GM23338 (cell line): Measurements from ENCODE around the gene CSTF1. TPM values are rescaled to one million over a fixed set of nuclear protein-coding genes. Genes with fewer than 3 reads are reported as not detected.

Experiments used
- ATAC-seq: fragments of 200-7000 bp; cut with Tn5 transposase; 3 replicates; pipeline ENCODE4 v1.9.1; 2020
- DNase-seq: peaks from one replicate; pipeline ENCODE4 v3.0.0-alpha.2; 2015; ENCODE audit warnings: low spot score
- H2AFZ ChIP-seq: fragments of 200-600 bp; sonication (generic); 2 replicates; pipeline ENCODE4 v1.8.0; 2016; ENCODE audit warnings: antibody characterized with exemption, mild to moderate bottlenecking, moderate library complexity
- H3F3A ChIP-seq: fragments of 200-600 bp; sonication (generic); replicated peaks from 2 replicates; pipeline ENCODE4 v1.8.0; 2017; ENCODE audit warnings: antibody characterized with exemption, mixed run types, low read depth
- H3K27ac ChIP-seq: fragments of 200-600 bp; sonication (generic); 2 replicates; pipeline ENCODE4 v1.6.1; 2016; ENCODE audit warnings: low read depth
- H3K27me3 ChIP-seq: fragments of 200-600 bp; sonication (generic); 2 replicates; pipeline ENCODE4 v1.8.0; 2016; ENCODE audit warnings: mild to moderate bottlenecking, mixed run types, moderate library complexity; ENCODE audit not compliant: insufficient read depth
- H3K36me3 ChIP-seq: fragments of 200-600 bp; sonication (generic); 2 replicates; pipeline ENCODE4 v1.8.0; 2016; ENCODE audit warnings: mild to moderate bottlenecking; ENCODE audit not compliant: insufficient read depth
- H3K4me1 ChIP-seq: fragments of 200-600 bp; sonication (generic); 2 replicates; pipeline ENCODE4 v1.8.0; 2016; ENCODE audit warnings: mild to moderate bottlenecking, moderate library complexity; ENCODE audit not compliant: insufficient read depth
- H3K4me2 ChIP-seq: fragments of 200-600 bp; sonication (generic); 2 replicates; pipeline ENCODE4 v1.7.1; 2017; ENCODE audit warnings: mixed run types
- H3K4me3 ChIP-seq: fragments of 200-600 bp; sonication (generic); 2 replicates; pipeline ENCODE4 v1.6.1; 2016; ENCODE audit warnings: mixed run types
- H3K79me2 ChIP-seq: fragments of 200-600 bp; sonication (generic); replicated peaks from 2 replicates; pipeline ENCODE4 v1.8.0; 2017; ENCODE audit warnings: mild to moderate bottlenecking; ENCODE audit not compliant: insufficient read depth
- H3K9me2 ChIP-seq: fragments of 200-600 bp; sonication (generic); 2 replicates; pipeline ENCODE4 v1.8.0; 2017; ENCODE audit not compliant: insufficient read depth
- H4K20me1 ChIP-seq: fragments of 200-600 bp; sonication (generic); replicated peaks from 2 replicates; pipeline ENCODE4 v1.8.0; 2017; ENCODE audit warnings: mild to moderate bottlenecking; ENCODE audit not compliant: insufficient read depth
- H3K27ac Mint-ChIP-seq: 2 replicates; pipeline ENCODE4 v1.8.0; 2020; ENCODE audit warnings: inconsistent platforms, mild to moderate bottlenecking, moderate library complexity, mixed read lengths
- H3K27me3 Mint-ChIP-seq: 3 replicates; pipeline ENCODE4 v1.8.0; 2022; ENCODE audit warnings: low read depth, mild to moderate bottlenecking, moderate library complexity, mixed read lengths, inconsistent platforms; ENCODE audit not compliant: insufficient read depth, poor library complexity
- H3K36me3 Mint-ChIP-seq: 3 replicates; pipeline ENCODE4 v1.8.0; 2021; ENCODE audit warnings: low read depth, mild to moderate bottlenecking, inconsistent platforms, moderate library complexity, mixed read lengths
- H3K4me1 Mint-ChIP-seq: 3 replicates; pipeline ENCODE4 v1.8.0; 2020; ENCODE audit warnings: mild to moderate bottlenecking, inconsistent platforms, mixed read lengths
- H3K4me3 Mint-ChIP-seq: 3 replicates; pipeline ENCODE4 v1.8.0; 2021; ENCODE audit warnings: moderate library complexity, mild to moderate bottlenecking, inconsistent platforms, mixed read lengths
- H3K9me3 Mint-ChIP-seq: 3 replicates; pipeline ENCODE4 v1.8.0; 2020; ENCODE audit warnings: moderate library complexity, mild to moderate bottlenecking, inconsistent platforms, mixed read lengths
- CTCF ChIP-seq, 2 experiments: fragments of 200-600 bp in 1 of 2; sonication (generic) in 1 of 2; conservative IDR thresholded peaks; 2 replicates each; pipeline versions ENCODE4 v1.5.1 to v1.6.1; 2016 to 2017; ENCODE audit warnings: antibody characterized with exemption in 2 of 2, low read depth in 2 of 2, mild to moderate bottlenecking in 2 of 2, moderate library complexity in 1 of 2
- ETS1 ChIP-seq: IDR thresholded peaks from 2 replicates; pipeline ENCODE4 v1.6.1; 2016; ENCODE audit warnings: antibody characterized with exemption
- EZH2 ChIP-seq: fragments of 200-600 bp; sonication (generic); IDR thresholded peaks from one replicate; pipeline ENCODE4 v1.8.0; 2017; ENCODE audit warnings: antibody characterized with exemption, mild to moderate bottlenecking, low read depth; ENCODE audit not compliant: unreplicated experiment
- EZH2phosphoT487 ChIP-seq: fragments of 200-600 bp; sonication (generic); IDR thresholded peaks from one replicate; pipeline ENCODE4 v1.8.1; 2018; ENCODE audit warnings: antibody characterized with exemption; ENCODE audit not compliant: unreplicated experiment
- JUNB ChIP-seq: IDR thresholded peaks from one replicate; pipeline ENCODE4 v1.6.1; 2016; ENCODE audit warnings: antibody characterized with exemption; ENCODE audit not compliant: unreplicated experiment
- POLR2AphosphoS5 ChIP-seq: IDR thresholded peaks from 2 replicates; pipeline ENCODE4 v1.6.1; 2016; ENCODE audit warnings: antibody characterized with exemption, low read depth
- STAT1 ChIP-seq: IDR thresholded peaks from one replicate; pipeline ENCODE4 v1.6.1; 2016; ENCODE audit warnings: antibody characterized with exemption; ENCODE audit not compliant: unreplicated experiment
- ZNF114 ChIP-seq: fragments of 250-450 bp; sonication (Bioruptor Pico); IDR thresholded peaks from 2 replicates; pipeline ENCODE4 v1.5.0; 2020; ENCODE audit warnings: mild to moderate bottlenecking, moderate library complexity
- ZNF462 ChIP-seq: fragments of 250-450 bp; sonication (Bioruptor Pico); IDR thresholded peaks from 2 replicates; pipeline ENCODE4 v1.5.0; 2020; ENCODE audit warnings: mild to moderate bottlenecking, moderate library complexity
- polyA plus RNA-seq: library from polyadenylated mRNA; unstranded; fragments of >200 nt; fragmentation: Nextera tagmentation; extraction: Ambion mirVana; gene quantifications from 2 replicates; pipeline ENCODE4 v1.2.1, GENCODE V29; 2016
- total RNA-seq: library from RNA; depleted of rRNA; stranded (reverse); fragments of >200 nt; shearing (Covaris generic); gene quantifications from 2 replicates; pipeline ENCODE4 v1.2.3, GENCODE V29; 2014

CSTF1 gene
- total and polyA plus RNA-seq, 2 experiments from 2014 or later = 21.5 to 62.3 TPM

- H3K27me3 Mint-ChIP-seq = peaks cover 5% of the 10 kb centered on the region
- Histone ChIP-seq H3K27me3 (no peaks in the 10 kb centered on the region), H3K4me3 (no peak overlapping the region), H3K27ac (no peak overlapping the region), H4K20me1 (peaks cover 26% of the 10 kb centered on the region), H2AFZ (no peak overlapping the region), H3K9me2 (no peaks in the 10 kb centered on the region), H3K4me1 (no peaks in the 10 kb centered on the region), H3F3A (no peaks in the 10 kb centered on the region), H3K4me2 (no peak overlapping the region), H3K79me2 (peaks cover 99% of the 10 kb centered on the region), H3K36me3 (peaks cover 88% of the 10 kb centered on the region)
- H3K27ac Mint-ChIP-seq = no peak overlapping the region; the same call in 1 of the 2 replicates
- H3K36me3 Mint-ChIP-seq = peaks cover 89% of the 10 kb centered on the region
- H3K9me3 Mint-ChIP-seq = no peaks in the 10 kb centered on the region
- TF ChIP-seq ETS1 (no peak), EZH2 (no peak), POLR2AphosphoS5 (no peak), CTCF (conservative IDR thresholded peaks at IDR 0.05; ENCODE audit: low read depth in 2 of 2) (no peak), JUNB (no peak)
- H3K4me3 Mint-ChIP-seq = no peak overlapping the region
- DNase-seq (no peak), ATAC-seq (no peak)
- H3K4me1 Mint-ChIP-seq = peaks cover 2% of the 10 kb centered on the region; the same call in 2 of the 3 replicates
Observed at GRCh38 chr20:56383334-56383733, 9.1 kb upstream of the CSTF1 start.

GRCh38 chr20:56385130-56385529, 7.3 kb upstream of the CSTF1 start:
- no peak for TF ChIP-seq EZH2phosphoT487
- no peak for TF ChIP-seq JUNB
- TF ChIP-seq STAT1 = no peak
- TF ChIP-seq ZNF114 = no peak
- TF ChIP-seq ZNF462 (CRISPR knock-in tag) = no peak
- peaks cover 35% of the 10 kb centered on the region for H4K20me1 ChIP-seq
- no peak overlapping the region for H2AFZ ChIP-seq
- peaks cover 99% of the 10 kb centered on the region for H3K79me2 ChIP-seq
- ATAC-seq (no peak), DNase-seq (no peak)
- H3K27me3 ChIP-seq = no peaks in the 10 kb centered on the region
- H3K36me3 ChIP-seq = peaks cover 79% of the 10 kb centered on the region
- Mint-ChIP-seq H3K27ac (no peak overlapping the region; the same call in 1 of the 2 replicates), H3K36me3 (peaks cover 90% of the 10 kb centered on the region), H3K4me3 (no peak overlapping the region), H3K9me3 (no peaks in the 10 kb centered on the region; the same call in 2 of the 3 replicates), H3K27me3 (peaks cover 11% of the 10 kb centered on the region), H3K4me1 (peaks cover 6% of the 10 kb centered on the region)
- H3K9me2 ChIP-seq = no peaks in the 10 kb centered on the region
- H3K4me3 ChIP-seq = no peak overlapping the region
- no peaks in the 10 kb centered on the region for H3K4me1 ChIP-seq
- H3K27ac ChIP-seq = no peak overlapping the region
- no peak overlapping the region for H3K4me2 ChIP-seq
- no peaks in the 10 kb centered on the region for H3F3A ChIP-seq
